HG03378 (cell line): ENCODE measurements around the gene MARCHF2.
"Not testable (repeated sequence)": the region's sequence is repeated elsewhere in the genome, so short reads cannot be mapped to it uniquely, and the experiment has no call there.

ENCODE experiments used
- ATAC-seq: cut with Tn5 transposase; IDR thresholded peaks from one replicate; pipeline ENCODE4 v1.9.1; 2021; ENCODE audit warnings: mild to moderate bottlenecking, moderate library complexity; ENCODE audit not compliant: unreplicated experiment

MARCHF2 gene

GRCh38 chr19:8404391-8405151 is 8.5 kb upstream of the MARCHF2 start:
- no peak for ATAC-seq

DNA sequence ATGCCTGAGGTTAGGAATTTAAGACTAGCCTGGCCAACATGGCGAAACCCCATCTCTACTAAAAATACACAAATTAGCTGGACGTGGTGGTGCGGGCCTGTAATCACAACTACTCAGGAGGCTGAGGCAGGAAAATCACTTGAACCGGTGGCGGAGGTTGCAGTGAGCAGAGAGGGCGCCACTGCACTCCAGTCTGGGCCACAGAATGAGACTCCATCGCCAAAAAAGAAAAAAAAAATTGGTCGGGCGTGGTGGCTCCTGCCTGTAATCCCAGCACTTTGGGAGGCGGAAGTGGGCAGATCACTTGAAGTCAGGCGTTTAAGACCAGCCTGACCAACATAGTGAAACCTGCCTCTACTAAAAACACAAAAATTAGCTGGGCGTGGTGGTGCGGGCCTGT is 2.4 kb upstream of the MARCHF2 start:
- ATAC-seq, result not testable (repeated sequence)

DNA sequence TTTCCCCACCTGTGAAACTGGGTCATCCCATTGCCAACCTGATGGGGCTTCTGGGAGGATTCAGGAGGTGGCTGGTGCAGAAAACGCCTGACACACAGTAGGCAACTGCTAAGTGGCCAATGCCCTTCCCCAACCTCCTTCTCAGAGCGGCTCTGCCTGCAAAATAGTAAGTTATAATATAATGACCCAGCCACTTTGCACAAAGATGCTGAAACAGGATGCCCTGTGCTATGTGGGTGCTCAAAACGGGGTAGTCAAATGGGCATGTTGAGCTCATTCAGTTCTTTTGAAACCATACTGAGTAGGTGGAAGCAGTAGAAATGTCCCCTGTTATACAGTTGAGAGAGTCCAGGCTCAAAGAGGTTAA is 507 bp downstream of the MARCHF2 start:
- ATAC-seq, result no peak

DNA sequence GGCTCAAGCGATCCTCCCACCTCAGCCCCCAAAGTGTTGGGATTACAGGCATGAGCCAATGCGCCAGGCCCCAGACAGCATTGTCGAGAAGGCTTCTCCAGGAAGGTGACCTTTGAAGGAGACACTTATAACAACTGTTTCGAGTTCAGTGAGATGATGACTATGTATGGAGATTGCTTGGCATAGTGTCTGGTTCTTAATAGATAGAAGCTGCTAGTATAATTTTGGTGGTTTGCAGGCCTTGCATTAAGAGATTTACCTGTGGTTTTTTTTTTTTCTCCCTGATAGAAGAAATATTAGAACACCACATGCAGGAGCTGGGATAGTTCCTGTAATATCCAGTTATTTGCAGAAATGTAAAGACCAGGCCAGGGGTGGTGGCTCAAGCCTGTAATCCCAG is 3.7 kb downstream of the MARCHF2 start:
- ATAC-seq, result no peak

DNA sequence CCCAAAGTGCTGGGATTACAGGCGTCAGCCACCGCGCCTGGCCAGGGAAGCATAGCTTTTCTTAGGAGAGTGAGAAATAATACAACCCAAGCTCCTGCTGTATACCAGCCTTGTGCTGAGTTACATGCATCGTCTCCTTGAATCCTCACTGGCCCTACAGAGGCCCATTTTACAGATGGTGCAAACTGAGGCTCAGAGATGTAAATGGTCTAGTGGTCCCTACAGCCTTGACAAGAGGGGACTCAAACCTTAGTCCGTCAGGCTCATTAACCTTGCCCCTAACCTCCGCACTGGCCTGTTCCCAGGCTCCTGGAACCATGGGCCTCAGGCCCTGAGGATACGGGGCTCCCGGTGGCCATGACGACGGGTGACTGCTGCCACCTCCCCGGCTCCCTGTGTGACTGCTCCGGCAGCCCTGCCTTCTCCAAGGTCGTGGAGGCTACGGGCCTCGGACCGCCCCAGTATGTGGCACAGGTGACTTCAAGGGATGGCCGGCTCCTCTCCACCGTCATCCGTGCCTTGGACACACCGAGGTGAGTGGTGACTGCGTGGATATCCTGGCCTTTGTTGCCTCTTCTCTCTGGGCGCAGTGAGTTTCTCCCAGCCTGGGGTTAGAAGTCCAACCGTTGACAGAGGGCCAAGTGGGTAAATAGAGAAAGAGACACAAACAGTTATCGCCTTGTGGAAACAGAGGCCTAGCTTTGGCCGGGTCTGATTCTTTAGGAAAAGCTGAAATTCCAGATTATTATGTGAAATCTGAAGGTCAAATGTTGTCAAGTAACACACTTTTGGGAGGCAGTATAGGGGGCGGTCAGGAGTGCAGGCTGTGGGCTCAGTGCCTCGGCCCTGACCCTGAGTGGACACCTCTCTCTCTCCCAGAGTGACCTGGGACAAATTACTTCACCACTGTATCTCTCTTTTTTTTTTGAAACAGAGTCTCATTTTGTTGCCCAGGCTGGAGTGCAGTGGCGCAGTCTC is 8.7 kb downstream of the MARCHF2 start:
- ATAC-seq, result no peak

DNA sequence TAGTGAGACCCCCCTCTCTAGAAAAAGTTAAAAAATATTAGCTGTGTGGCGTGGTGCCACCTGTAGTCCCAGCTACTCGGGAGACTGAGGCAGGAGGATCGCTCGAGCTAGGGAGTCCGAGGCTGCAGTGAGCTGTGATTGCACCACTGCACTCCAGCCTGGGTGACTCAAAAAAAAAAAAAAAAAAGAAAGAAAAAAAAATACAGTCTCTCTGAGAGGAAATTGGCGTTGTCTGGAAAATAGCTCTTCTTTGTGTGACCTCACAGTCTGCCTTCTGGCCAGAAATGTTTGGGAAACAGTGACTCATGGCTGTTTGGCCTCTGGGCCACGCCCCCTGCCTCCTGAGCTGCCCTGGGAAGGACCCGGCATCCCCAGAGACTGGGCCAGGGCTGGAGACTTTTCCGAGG is 10.7 kb downstream of the MARCHF2 start:
- no peak for ATAC-seq

DNA sequence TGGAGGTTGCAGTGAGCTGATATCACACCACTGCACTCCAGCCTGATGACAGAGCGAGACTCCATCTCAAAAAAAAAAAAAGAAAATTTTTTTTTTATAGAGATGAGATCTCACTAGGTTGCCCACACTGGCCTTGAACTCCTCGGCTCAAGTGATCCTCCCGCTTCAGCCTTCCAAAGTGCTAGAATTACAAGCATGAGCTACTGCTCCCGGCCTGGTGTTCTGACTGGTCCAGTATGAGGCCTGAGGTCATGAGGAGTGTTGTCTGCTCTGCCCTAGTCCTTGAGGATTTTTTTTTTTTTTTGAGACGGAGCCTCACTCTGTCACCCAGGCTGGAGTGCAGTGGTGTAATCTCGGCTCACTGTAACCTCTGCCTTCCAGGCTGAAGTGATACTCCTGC is 12.2 kb downstream of the MARCHF2 start:
- not testable (repeated sequence) for ATAC-seq

- no peak for ATAC-seq
Measured at GRCh38 chr19:8426283-8426682, 13.2 kb downstream of the MARCHF2 start.

GRCh38 chr19:8429044-8429443 is 15.9 kb downstream of the MARCHF2 start:
- no peak for ATAC-seq

GRCh38 chr19:8429826-8430225 is 16.7 kb downstream of the MARCHF2 start:
- ATAC-seq, result no peak

GRCh38 chr19:8430650-8431049 is 17.5 kb downstream of the MARCHF2 start:
- ATAC-seq, result no peak

DNA sequence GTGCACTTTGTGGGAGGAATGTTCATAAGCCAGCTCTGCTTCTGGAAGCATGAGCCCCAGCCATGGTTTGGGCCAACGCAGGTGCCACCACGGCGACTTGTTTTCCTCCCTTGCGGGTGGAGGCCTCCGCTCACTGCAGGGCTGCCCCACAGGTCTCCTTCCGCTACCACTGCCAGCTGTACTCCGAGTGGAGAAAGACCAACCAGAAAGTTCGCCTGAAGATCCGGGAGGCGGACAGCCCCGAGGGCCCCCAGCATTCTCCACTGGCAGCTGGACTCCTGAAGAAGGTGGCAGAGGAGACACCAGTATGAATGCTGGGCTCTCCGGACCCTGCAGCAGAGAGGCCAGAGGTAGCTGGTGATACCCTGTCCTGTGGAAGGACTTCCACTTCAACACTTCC is 25.1 kb downstream of the MARCHF2 start:
- ATAC-seq, result no peak

DNA sequence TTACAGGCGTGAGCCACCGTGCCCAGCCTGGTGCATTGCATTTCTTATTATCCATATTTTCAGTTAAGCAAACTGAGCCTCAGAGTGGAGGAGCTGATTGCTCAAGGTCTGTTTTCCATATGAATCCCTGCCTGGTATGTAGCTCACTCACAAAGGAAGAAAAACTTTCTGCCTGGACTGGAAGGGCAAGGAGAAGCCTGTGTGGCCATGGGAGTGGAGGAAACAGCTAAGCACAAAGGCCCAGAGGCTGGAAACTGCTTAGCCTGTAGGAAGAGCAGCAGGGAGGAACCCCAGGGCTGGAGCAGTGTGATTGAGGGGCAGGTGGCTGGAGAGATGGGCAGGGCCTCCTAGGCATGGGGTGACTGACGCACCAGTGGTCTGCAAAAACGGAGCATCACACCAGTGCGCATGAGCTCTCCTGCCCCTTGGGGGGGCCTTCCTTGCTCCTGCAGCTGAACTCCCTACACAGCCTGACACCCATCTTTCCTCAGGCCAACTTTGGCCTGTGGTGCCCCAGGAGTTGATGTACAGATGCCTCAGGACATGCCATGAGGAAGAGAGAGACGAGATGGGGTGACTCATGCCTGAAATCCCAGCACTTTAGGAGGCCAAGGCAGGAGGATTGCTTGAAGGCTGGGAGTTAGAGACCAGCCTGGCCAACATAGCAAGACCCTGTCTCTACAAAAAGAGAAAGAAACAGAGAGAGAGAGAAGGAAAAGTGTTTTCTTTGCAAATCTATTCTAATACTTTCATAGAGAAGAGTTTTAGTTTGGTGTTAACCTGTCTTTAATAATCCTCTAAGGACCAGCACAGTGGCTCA is 28.8 kb downstream of the MARCHF2 start:
- ATAC-seq, result no peak

DNA sequence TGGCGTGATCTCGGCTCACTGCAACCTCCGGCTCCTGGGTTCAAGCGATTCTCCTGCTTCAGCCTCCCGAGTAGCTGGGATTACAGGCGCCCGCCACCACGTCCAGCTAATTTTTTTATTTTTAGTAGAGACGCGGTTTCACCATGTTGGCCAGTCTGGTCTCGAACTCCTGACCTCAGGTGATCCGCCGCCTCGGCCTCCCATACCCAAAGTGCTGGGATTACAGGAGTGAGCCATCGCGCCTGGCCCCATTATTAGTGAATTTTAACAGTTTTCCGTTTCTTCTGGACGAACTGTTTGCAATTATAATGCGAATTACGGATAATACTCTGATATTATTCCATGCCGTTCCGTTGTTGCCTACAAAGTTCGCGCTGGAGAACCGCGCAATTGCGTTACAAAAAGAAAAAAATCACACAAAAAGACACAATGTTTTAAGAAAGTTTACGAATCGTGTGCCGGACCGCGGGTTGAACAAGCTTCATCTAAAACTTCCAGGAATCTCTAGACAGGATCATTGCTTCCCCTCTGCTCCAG is 31.1 kb downstream of the MARCHF2 start:
- ATAC-seq, result not testable (repeated sequence)

DNA sequence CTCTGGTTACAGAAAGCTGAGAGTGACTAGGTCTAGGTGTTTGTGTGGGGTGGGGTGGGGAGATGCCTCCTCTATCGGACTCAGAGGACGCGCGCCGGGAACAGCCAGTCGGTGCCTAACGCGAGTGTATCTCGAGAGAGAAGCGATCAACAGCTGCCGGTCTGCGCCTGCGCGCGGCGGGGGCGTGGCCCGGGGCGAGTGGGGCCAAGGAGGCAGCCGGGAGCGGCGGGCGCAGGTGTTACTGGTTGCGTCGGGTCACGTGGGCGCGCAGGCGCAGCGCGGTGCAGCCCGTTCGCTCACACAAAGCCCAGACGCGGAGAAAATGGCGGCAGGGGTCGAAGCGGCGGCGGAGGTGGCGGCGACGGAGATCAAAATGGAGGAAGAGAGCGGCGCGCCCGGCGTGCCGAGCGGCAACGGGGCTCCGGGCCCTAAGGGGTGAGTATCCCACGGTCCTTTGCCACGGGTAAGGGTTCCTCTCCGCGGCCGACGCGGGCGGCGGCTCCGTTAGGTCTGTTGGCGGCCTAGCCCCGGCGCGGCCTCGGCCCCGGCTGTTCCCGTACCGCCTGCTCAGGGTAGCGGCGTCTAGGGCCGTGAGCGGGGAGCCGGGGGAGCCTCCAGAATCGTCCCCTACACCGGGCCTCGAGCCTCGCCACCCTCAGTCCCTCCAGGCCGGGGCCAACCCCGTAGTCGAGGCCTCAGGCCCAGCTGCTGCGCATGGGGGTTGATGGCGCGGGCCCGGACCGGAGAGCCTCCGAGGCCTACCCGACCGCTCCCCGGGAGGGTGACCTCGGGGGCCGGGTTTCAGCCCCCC is 31.8 kb downstream of the MARCHF2 start, which contains the start of gene HNRNPM:
Gene HNRNPM, plus strand, starts transcription at position 299 of the 811 bp plus-strand sequence. Its CDS starts 24 bp downstream, at position 323.
- ATAC-seq, result peak; percentile 61

DNA sequence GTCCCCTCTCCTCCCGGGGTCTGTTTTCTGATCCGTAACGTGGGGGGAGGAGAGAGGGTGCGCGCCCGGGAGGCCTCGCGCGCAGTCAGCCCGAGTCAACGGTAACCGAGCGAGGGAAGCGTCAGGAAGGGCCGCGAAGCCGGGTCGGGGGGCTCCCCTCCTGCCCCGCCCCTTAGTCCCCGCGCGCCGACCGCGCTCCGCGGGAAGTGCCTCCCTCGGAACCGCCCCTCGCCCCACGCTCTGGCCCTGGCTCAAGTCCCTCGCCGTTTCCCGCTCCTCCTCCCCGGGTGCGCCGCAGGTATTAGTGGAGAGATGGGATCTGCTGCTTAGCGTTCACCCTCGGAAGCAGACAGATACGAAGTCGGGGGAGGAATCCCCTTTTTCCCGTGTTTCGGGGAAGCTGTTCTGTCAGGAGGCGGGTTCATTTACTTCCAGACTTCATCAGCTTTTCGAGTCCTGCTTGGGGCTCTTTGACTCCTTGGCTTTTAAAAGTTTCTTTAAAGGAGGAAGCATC is 32.4 kb downstream of the MARCHF2 start:
- peak; percentile 13 for ATAC-seq

DNA sequence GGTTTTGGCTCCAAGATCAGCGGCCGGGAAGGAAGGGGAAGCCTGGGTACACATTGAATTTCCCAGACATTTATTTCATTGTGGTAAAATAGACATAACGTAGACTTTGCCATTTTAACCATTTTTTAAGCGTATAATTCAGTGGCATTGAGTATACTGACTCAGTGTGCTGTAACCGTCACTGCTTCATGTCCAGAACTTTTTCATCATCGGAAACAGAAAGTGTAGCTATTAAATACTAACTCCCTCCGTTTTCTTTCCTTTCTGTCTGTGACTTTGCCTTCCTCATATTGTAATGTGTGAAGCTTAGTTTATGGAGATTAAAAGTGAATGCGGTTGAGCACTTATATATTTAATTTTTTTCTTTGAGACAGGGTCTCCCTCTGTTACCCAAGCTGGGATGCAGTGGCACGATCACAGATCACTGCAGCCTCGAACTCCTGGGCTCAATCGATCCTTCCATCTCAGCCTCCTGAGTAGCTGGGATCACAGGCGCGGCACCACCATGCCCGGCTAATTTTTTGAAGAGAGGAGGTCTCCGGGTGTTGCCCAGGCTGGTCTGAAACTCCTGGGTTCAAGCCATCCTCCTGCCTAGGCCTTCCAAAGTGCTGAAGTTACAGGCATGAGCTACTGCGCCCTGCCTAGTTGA is 33.1 kb downstream of the MARCHF2 start:
- no peak for ATAC-seq

- ATAC-seq, result no peak
Measured at GRCh38 chr19:8449830-8450229, 36.7 kb downstream of the MARCHF2 start.

GRCh38 chr19:8451377-8451776 is 38.3 kb downstream of the MARCHF2 start:
- ATAC-seq, result no peak
